ENCODE measurements around the gene CTSH.
"Not testable (repeated sequence)": the region's sequence is repeated elsewhere in the genome, so short reads cannot be mapped to it uniquely, and the experiment has no call there.

CTSH gene

DNA sequence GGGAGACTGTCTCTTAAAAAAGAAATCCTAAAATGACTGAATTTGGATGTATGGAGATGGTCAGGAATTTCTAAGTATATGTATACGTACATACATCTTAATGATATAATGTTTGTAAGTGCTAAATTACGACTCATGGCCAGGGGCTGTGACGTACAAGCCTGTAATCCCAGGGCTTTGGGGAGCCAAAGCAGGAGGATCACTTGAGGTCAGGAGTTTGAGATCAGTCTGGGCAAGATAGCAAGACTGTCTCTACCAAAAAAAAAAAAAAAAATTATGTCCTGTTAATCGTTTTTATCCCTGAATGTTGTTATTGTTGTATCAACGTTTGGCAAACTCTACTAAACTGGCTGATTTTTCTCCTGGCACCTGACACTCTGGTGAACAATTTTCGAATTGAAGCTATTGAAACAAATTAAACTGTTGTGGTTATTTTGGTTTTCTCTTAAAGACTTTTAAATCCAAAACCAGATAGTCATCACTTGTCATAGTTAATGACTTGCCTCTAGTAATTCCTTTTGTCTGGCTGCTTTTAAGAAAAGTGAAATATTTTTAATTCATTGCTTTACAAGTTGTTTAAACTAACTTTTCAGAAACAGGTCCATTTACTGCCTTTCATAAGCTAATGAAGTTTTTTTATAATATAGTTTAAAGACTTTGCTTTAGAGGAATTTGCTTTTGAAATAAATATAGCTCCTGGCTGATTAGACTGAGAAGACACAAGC, 65.2 kb downstream of the CTSH start:
- no peak for DNase-seq

DNA sequence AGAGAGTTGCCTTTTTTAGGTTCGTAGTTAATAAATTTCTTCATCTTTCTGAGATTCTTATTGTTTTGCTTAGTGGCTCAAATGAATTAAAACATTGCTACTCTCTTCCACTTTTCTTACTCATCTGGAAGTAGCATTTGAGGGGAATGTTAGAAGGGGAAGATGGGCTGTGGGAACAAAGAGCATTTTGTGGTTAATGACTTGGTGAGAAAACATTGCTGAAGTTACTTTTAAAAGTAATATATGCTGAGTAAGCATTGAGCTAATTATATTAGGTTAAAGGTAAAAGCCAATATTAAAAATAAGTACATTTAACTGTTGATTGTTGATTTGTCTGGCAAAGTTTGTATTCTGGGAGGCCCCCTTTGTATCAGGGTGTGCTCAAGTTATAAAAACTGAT, 66.5 kb downstream of the CTSH start:
- no peak for DNase-seq

DNA sequence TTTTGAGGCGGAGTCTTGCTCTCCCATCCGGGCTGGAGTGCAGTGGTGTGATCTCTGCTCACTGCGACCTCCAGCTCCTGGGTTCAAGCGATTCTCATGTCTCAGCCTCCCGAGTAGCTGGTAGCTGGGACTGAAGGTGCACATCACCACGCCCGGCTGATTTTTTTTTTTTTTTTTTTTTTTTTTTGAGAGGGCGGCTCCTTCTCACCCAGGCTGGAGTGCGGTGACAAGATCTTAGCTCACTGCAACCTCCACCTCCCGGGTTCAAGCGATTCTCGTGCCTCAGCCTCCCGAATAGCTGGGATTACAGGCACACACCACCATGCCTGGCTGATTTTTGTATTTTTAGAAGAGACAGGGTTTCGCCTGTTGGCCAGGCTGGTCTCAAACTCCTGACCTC, 67.9 kb downstream of the CTSH start:
- not testable (repeated sequence) for DNase-seq

DNA sequence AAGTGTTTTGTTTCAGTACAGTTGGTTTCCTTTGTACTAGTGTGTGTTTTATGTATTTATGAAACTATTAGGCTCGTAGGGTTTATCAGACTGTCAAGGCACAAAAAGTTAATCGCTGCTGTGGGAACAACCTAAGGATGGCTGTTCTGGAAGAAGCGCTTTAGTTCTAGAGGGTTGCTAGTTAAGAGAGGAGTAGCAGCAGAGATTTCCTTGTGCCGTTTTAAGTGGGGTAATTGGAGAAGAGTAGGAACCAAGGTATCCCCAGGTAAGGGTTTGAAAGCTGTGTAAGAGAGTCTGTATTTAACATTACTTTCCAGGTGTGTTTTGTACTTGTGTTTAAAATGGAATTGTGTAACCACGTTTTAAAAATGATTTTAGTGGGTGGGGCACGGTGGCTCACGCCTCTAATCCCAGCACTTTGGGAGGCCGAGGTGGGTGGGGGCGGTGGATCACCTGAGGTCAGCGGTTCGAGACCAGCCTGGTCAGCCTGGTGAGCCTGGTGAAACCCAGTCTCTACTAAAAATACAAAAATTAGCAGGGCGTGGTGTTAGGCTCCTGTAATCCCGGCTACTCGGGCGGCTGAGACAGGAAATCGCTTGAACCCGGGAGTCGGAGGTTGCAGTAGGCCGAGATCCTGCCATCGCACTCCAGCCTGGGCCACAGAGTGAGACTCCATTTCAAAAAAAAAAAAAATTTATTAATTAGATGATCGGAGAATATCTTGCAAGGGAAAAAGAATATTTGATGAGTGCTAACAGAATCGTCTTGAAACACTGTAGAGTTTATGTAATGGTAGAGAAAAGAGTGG, 69.5 kb downstream of the CTSH start:
- no peak for DNase-seq

DNA sequence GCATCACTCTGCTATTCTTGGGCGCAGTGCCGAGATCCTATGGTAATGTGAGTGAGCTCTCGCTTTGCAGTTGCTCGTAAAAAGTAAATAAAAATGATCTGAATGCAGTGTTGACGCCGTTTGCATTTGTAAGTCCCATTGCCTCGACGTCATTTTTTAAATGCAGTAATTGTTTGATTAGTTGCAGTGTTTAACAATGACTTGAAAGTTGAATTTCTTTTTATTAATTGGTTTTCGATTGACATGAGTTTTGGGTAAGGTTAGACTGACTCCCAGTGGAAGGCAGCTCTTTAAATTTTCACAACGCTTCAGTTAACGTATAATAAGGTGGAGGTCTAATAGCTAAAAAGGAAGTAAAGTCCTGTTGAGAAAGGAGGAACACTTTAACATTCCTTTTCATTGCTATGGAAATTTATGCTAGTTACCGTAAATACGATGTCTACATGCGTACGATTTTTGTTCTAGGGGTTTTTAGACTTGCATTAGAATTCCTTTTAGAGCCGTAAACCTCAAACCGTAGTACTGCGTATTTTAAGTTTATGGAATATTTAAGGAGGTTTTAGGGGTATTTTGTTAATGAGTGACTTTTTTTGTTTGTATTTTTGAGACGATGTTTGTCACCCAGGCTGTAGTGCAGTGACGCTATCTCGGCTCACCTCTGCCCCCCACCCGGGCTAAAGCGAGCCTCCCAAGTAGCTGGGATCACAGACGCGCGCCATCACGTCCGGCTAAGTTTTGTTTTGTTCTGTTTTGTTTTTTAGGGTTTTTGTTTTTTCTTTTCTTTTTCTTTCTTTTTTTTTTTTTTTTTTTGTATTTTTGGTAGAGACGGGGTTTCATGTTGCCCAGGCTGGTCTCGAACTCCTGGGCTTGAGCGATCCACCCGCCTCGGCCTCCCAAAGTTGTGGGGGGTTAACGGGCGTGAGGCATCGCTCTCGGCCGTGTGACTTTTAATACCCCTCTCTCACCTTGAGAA, 70.8 kb downstream of the CTSH start:
- DNase-seq = peak; percentile 46

DNA sequence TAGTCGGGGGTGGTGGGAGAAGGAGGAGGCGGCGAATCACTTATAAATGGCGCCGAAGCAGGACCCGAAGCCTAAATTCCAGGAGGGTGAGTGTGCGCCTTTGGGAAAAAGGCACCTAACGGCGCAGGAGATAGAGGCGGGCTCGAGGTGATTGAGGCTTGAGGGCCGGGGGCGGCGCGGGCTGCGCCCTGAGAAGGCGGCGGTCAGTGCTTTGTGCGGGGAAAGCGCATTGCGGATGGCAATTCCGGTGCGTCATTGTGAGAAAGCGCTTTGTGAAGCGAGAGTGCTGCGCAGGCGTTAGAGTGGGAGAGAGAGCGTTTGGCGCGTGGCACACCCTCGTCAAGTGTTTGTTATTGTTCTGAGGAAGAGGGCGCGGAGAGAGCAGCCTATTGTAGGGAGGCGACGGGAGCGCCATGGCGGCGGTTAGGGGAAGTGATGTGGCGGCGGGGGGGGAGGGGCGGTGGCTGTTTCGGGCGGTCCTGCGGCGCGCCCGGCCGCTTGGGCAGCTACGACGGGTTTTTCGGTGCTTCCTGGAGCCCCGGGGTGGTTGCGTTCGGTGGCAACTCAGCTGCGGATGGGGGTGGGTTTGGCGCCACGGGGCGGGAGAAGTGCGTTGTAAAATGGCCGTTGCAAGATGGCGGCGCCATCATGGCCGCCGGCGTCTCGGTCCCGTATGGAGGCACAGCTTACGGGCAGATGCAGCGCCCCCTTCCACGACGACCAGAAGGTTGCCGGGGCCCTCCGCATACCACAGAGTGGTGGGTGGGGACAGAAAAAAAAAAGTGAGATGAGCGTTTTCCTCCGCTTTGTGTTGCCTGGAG, 71.7 kb downstream of the CTSH start:
- DNase-seq = peak; percentile 92

DNA sequence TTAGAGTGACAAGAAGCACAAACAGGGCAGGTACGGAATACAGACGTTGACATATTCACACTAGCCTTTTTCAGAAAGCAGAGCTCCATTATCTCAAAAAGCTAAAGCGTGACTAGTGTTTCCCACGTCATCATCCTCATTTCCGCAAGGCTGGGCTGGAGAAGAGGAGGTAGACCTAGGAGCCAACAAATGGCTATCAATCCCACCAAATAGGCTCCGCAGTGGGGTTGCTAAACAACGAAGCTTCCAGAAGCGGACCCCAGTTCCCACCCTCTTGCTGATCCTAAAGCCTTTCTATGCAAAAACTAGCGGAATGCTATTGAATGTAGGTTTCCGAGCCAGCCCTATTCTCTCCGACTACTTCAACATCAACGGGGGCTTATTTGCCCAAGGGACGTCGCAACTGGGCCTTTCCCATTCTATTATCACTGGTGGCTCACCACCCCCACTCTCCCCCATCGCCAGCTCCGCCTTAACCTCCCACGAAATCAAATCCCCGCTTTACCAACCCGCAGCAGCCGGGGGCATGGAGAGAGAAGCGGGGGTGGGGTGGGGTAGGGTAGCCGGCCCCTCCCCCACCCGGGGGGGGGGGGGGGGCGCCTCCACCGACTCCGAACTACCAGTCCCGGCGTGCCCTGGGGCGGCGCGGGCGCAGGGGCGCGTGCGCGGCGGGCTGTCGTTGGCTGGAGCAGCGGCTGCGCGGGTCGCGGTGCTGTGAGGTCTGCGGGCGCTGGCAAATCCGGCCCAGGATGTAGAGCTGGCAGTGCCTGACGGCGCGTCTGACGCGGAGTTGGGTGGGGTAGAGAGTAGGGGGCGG, 72.5 kb downstream of the CTSH start, which contains the start of gene MORF4L1:
Gene MORF4L1, plus strand, starts transcription at position 736 of the 817 bp plus-strand sequence. CDS start 128 bp downstream, outside the sequence.
- peak; percentile 97 for DNase-seq

DNA sequence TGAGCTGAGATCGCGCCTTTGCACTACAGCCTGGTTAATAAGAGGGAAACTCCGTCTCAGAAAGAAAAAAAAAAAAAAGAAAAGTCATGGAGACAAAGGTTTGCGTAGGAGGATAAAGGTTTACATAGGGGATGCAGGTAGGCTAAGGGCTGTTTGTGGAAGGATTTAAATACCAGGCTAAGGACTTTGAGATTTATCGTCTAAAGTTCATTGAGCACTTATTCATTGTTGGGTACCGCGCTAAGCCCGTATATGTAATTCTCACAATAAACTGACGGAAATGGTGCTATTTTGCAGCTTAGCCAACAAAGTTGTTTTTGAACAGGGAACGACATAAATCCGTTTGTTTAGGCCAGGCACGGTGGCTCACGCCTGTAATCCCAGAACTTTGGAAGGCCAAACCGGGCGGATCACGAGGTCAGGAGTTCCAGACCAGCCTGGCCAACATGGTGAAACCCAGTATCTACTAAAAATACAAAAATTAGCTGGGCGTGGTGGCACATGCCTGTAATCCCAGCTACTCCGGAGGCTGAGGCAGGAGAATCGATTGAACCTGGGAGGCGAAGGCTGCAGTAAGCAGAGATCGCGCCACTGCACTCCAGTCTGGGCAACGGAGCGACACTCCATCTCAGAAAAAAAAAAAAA, 73.2 kb downstream of the CTSH start:
- not testable (repeated sequence) for DNase-seq
